ENCODE data around the gene GPR161. TPM values are rescaled to one million over a fixed set of nuclear protein-coding genes. Genes with fewer than 3 reads are reported as not detected.

Gene GPR161
- total RNA-seq, result 4.9 and 9.2 TPM in 2 replicates

GRCh38 chr1:168136709-168137514 lies at the start of gene GPR161:
GPR161 (minus strand) TSS chr1:168136930; CDS start chr1:168104850, 32,080 bp downstream.

GRCh38 chr1:168178638-168179437 lies 42.1 kb upstream of the GPR161 start, which contains the start of gene TIPRL:
TIPRL (plus strand) TSS chr1:168178962; CDS start chr1:168179078, 116 bp downstream.

Other genes starting within 250 kb of the GPR161 start
- gene ADCY10, start 222.8 kb downstream of the GPR161 start, total RNA-seq, result not detected in 2 replicates
- gene DCAF6, start 200.2 kb downstream of the GPR161 start, total RNA-seq, result 36.3 and 37.8 TPM in 2 replicates
- gene MPC2, start 199.9 kb downstream of the GPR161 start, total RNA-seq, result 53.0 and 67.7 TPM in 2 replicates
- 27.6 and 36.6 TPM in 2 replicates for gene TIPRL, start 42.0 kb upstream of the GPR161 start, total RNA-seq
- 19.6 and 20.9 TPM in 2 replicates for gene SFT2D2, start 89.1 kb upstream of the GPR161 start, total RNA-seq
- gene TBX19, start 143.9 kb upstream of the GPR161 start, total RNA-seq, result 0.29 and 1.1 TPM in 2 replicates

Data from myometrial cell (primary cell).